ENCODE measurements around the gene FADS3.

DNA sequence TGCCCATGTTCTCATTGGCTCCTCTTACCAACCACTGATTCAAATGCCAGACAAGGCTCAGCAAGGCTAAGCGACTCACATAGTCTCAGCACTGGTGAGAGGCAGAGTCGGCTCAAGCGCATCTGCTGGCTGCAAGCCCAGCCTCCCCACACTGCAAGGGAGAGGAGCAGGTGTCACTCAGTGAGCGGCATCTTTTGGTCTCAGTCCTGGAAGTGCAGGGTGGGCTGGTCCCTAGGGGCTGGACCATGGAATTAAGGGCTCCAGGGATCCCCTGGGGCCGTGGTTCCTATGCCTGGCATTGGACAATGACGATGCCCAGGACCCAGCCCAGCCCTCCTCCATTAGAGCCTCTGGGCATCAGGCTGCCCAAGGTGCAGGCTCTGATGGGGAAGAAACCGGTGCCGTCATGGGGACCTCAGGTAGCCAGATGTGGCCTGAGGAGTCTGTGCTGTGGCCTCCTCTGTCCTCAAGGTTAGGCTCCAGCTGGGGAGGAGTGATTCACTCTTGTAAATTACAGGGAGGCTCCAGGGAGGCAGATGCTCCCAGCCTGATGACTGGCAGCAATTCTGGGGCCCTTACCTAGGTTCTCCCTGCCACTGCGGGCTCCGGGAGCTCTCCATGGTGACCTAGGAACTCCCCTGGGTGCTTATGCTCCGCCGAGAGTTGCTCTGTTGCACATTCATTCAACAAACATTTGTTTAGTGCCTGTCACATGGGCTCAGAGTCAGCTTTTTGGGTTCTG lies 35.2 kb downstream of the FADS3 start:
- TF ChIP-seq POLR2A (IDR thresholded peaks at IDR 0.05; ENCODE audit: low read depth, low read length): no peak
- TF ChIP-seq POLR2AphosphoS5 (IDR thresholded peaks at IDR 0.05; ENCODE audit: low read depth, low read length): no peak
- no peak for TF ChIP-seq TAF1 (IDR thresholded peaks at IDR 0.05; ENCODE audit: borderline replicate concordance, low read depth, low read length)

Measured in GM12892 (cell line).